ENCODE results near the gene C18orf32.
"Not testable (repeated sequence)": the region's sequence is repeated elsewhere in the genome, so short reads cannot be mapped to it uniquely, and the experiment has no call there.

Gene C18orf32

DNA sequence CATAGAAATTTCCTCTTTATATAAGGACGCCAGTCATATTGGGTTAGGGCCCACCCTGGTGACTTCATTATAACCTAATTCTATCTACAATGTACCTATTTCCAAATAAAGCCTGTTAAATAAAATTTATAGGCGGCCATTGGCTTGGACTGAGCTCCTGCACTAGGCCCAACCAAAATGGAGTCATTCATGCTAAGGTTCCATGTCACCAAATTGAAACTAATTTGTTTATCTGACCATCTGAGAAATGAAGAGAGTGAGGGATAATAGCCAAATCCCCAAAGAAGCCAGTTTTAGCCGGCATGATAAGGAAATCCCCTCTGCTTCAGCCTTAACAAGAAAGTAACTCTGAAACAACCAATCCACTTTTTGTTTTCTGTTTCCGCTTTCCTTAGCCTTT is 19.4 kb downstream of the C18orf32 start:
- no peak for DNase-seq (ENCODE audit: low spot score)

DNA sequence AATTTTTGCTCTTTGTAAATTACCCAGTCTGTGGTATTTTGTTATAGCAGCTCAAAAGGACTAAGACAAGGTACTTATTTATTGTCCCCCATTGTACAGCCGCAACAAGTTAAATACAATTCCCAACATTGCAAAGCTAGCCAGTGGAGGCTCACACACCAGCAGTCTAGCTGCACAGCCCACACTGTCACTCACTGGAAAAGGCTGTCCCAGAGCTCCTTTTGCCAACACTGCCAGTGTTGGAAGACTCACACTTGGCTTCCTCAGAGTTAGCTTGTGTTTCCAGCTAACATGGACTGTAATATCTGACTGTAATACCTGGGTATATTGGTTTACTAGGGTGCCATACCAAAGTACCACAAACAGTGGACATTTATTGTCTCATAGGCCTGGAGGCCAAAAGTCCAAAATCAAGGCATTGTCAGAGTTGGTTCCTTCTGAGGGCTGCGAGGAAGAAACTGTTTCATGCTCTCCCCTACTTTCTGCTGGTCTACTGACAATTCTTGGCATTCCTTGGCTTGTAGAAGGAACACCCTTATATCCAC is 19.9 kb downstream of the C18orf32 start:
- DNase-seq (ENCODE audit: low spot score) = no peak

DNA sequence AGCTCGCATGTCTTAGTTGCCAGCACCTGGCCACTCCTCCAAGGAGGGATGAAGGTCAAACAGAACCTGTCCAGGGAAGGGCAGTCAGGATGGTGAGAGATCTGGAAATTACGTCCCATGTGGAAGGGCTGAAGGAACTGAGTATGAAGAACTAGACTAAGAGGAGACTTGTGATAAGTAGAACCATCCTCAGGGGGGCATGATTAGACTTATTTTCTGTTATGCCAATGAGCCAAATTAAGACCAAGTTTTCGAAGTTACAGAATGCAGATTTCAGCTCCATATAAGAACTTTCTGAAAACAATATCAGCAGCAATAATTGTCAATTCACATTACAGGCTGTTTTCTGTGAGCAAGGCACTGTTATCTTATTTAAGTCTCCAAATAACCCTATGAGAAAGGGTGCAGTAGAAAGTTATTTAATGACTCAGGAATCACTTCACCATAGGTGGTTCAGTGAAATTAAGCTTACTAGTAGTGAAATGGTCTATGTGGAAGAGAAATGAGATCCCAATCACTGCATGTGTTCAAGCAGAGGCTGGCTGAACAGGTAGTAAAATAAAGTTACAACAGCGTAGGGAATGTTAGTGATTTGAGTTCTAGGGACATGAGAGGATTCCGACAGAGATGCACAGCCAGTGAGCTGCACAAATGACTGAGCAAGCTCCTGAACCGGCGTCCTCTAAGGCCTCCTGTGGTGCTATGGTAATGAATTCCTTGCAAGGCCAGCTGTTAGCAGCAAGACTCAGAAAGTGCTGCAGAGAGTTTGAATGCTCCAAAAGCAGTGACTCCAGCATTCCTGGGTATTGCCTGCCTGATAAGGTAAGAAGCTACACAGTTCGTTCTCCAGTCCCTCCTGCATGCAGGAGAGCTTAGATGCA is 22.1 kb downstream of the C18orf32 start:
- no peak for DNase-seq (ENCODE audit: low spot score)

DNA sequence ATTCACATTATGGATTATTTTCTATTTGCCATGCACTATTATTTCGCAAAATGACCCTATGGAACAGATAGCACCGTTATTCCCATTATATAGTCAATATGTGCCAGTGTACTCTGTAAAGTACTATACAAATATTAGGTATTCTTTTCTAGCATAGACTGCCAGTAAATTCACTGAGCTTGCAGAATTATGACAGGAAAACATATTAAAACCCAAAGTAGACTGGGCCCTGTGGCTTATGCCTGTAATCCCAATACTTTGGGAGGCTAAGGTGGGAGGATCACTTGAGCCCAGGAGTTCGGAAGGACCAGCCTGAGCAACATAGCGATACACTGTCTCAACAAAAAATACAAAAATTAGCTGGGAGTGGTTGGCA is 25.4 kb downstream of the C18orf32 start:
- DNase-seq (ENCODE audit: low spot score) = no peak

DNA sequence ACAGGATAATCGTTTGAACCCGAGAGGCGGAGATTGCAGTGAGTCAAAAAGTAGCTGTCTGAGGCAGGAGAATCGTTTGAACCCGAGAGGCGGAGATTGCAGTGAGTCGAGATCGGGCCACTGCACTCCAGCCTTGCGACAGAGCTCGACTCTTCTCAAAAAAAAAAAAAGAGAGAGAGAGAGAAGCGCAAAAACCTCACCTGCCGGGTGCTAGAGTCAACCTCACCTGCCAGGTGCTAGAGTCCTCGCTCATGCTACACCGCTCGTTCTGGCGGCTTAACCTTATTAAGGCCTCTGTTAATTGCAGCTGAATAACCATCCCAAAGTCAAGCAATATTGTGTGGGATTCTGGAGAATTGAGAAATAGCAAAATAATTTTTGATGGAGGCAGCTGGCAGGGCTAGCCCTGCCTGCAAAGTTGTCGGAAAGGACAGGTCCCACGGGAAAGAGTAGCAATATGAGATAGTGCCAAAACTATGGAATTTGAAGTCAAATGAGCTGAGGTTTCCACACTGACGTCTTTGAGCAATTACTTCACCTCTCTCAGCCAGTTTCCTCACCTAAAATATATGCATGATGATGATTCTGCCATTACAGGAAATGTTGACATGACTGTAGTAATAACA is 25.9 kb downstream of the C18orf32 start:
- DNase-seq (ENCODE audit: low spot score) = no peak

DNA sequence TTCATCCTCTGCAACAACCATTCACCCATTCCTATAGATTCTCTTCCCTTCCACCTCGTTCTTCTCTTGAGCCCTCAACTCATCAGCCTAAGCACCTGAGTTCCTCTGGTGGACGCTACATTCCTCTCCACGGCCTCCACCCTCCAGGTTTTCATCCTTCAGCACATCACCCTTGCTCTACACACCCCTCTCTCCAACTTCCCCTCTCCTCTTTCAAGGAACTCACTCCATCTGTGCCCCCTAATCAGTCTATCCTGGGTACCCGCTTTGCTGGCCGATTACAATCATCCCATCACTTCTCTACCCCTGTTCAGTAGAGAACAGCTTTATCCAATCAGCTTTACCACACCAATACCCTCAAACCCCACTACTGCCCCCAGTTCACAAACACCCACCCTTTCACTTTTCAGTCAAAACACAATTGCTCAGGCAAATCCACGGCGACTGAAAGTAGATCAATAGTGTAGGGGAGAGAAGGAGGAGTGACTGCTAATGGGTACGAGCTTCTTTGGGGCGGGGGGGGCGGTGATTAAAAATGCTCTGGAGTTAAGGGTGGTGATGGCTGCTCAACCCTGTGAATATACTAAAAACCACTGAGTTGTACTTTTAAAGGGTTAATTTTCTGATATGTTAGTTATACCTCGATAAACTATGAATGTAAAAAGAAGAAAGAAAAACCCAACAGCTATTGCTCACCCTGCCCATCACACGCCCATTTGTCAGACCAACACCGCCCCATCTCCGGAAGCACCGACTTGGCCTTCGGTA is 27.4 kb downstream of the C18orf32 start:
- DNase-seq (ENCODE audit: low spot score) = peak; percentile 56

DNA sequence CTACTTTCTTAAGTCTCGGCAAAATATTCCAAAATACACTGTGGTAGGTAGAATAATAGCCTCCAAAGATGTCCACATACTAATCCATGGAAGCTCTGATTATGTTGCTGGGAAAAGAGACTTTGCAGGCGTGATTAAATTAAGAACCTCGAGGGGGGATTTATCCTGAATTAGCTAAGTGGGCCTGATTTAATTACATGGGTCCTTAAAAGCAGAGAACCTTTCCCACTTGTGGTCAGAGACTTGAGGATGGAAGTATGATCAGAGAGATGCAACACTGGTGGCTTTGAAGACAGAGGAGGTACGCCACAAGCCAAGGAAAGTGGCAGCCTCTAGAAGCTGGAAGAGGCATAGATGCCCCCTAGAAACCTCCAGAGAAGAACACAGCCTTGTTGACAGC is 29.4 kb downstream of the C18orf32 start:
- DNase-seq (ENCODE audit: low spot score) = no peak

DNA sequence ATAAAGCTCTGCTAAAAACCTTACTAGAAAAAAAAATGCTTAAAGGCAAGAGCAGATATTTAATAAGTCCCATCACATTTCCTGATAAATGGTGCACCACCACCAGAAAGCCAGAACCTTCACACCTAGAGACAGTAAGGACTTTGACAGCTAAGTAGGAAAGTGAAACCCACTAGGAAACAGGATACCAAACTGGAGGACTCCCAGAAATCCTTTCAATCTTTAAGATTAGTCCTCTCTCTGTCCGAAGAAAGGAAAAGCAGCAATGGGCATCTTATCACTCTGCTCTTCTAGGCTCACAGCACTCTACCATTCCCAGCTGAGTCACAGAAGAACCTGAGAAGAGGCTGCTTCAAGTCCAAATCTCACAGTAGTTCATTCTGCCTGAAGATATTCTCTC is 30.2 kb downstream of the C18orf32 start:
- peak; percentile 34 for DNase-seq (ENCODE audit: low spot score)

DNA sequence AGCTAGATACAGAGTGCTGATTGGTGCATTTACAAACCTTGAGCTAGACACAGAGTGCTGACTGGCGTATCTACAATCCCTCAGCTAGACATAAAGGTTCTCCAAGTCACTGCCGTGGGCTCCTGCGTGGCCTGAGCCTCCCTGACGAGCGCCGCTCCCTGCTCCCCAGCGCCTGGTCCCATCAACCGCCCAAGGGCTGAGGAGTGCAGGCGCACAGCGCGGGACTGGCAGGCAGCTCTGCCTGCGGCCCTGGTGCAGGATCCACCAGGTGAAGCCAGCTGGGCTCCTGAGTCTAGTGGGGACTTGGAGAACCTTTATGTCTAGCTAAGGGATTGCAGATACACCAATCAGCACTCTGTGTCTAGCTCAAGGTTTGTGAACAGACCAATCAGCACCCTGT is 34.5 kb downstream of the C18orf32 start:
- DNase-seq (ENCODE audit: low spot score) = not testable (repeated sequence)

DNA sequence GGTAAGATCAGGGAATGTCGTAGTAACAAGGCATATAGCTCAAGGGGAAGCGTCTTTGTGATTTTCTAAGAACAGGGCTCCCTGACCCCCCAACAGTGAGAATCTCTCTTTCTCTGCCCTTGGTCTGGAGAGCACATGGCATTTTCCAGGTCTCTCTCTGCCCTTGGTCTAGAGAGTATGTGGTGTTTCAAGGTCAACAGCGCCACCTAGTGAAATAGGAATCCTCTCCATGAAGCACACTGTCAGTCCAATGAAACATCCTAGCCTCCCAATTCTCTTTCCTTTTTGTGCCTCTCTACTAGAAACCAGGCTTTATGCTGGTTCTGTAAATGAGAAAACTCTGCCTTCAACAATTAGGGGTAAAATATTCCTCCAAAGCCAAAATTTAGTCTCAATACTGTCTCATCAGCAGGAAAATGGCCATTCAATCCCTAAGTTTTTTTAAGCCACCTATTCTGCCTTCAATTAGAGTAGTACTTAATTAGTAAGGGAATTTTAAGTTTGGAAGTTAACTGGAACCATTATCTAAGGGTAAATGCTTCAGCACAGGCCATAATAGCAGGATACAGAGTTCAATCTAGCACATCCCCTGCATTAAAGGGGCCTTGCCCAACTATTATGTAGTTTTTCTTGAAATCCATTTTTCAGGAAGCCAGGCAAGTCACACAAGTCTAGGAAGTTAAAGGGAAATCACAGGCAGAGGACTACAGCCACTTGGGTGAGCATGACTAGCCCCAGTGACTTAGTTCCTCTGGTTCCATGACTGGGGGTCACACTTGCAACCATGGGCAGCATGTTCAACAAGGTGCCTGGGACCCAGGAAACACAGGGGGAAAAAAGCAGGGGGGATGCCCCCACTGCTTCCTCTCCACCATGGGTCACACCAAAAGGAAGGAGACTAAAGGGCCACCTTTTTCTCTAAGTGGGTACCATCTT is 39.0 kb downstream of the C18orf32 start:
- peak; percentile 40 for DNase-seq (ENCODE audit: low spot score)

DNA sequence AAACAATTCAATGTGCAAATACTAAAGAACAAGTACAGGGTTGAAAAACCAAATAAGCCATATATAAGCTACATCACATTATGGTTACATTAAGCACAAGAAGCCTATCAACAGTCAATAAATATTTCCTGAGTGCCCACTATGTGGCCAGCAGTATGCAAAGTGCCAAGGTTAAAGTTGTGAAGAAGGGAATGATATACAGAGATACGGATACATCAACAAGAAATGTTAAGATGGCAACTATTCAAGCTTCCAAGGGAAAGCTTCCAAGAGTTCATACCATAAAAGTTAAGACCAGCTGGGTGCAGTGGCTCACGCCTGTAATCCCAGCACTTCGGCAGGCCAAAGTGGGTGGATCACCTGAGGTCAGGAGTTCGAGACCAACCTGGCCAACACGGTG is 40.6 kb downstream of the C18orf32 start:
- no peak for DNase-seq (ENCODE audit: low spot score)

DNA sequence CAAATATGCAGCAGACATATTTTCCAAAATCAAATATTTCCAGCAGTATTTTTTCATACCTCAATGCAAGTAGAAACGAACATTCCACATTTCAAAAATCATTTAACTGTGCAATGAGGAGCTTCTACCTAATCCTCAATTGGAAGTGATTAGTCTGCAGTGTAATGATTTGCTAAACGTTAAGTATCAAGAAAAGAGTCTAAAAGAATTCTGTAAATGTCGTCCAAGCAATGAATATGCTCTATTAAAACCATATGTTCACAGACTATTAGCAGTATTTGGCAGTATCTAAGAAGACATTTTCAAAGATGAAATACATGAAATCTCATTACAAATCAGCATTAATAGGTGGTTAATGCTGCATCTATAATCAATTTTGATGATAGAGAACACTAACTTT is 42.5 kb downstream of the C18orf32 start:
- DNase-seq (ENCODE audit: low spot score) = no peak

DNA sequence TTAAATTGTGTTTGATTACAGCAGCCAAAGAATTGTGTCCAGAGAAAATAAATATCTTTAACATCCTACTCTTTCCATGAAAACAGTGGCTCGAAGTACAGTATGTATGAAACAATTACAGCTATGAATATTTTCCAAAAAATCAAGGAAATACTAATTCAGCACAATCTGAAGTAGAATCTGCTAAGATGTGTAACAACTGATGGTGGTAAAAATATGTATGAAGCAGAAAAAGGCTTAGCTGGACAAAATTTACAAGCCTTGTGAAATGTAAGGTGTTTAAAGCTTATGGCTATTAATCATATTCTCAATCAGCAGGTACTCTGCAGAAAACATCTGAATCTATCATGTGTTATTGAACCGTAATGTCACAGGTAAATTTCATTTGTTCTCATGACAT is 43.2 kb downstream of the C18orf32 start:
- no peak for DNase-seq (ENCODE audit: low spot score)

DNA sequence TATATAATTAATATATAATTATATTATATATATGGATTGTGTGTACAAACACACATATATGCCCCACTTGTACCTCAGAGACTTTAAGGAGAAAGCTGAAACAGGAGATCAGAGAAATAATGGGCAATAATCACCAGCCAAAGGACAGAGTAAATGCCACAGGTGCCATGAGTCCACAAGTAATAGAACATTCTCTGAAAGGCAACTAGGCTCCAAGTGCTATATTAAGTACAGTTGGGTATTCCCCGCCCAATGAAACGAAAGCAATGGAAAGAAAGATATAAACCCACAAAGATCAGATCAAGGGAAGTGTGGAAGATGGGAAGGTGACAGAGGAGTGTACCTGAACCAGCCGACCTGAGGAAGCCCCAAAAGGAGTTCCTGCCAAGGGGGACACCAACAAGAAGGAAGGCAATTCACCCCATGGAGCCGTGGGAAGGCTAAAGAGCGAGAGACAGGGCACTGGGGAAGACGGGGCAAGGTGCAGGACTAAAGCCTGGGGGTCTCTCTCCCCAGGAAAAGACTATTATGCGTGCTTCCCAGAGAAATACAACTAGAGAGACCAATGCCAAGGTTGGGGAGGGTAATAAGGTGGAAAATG is 45.6 kb downstream of the C18orf32 start:
- no peak for DNase-seq (ENCODE audit: low spot score)

DNA sequence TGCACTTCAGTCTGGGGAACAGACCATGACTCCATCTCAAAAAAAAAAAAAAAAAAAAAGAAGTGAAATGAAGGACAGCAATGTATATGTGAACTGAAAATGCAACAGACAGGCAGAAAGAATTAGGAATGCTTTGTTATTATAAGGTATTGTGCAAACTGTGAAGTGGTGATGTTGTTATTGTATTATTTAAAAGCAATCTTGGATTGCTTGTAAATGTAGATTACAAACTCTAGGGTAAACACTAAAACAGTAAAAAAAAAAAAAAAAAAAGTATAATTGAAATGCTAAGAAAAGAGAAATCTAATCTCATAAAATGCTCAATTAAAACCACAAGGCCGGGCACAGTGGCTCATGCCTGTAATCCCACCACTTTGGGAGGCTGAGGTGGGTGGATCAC is 51.9 kb downstream of the C18orf32 start:
- DNase-seq (ENCODE audit: low spot score) = no peak

DNA sequence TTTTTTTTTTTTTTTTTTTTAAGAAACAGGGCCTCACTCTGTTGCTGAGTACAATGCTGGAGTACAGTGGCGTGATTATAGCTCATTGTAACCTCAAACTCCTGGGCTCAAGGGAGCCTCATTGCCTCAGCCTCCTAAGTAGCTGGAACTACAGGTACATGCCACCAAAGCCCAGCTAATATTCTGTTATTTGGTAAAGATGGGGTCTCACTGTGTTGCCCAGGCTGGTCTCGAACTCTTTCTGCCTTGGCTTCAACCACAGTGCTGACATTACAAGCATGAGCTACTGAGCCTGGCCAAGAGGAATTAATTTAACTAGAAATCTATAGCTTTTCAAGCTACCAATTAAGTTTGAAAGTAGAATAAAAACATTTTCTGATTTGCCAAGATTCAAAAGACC is 54.4 kb downstream of the C18orf32 start:
- no peak for DNase-seq (ENCODE audit: low spot score)

DNA sequence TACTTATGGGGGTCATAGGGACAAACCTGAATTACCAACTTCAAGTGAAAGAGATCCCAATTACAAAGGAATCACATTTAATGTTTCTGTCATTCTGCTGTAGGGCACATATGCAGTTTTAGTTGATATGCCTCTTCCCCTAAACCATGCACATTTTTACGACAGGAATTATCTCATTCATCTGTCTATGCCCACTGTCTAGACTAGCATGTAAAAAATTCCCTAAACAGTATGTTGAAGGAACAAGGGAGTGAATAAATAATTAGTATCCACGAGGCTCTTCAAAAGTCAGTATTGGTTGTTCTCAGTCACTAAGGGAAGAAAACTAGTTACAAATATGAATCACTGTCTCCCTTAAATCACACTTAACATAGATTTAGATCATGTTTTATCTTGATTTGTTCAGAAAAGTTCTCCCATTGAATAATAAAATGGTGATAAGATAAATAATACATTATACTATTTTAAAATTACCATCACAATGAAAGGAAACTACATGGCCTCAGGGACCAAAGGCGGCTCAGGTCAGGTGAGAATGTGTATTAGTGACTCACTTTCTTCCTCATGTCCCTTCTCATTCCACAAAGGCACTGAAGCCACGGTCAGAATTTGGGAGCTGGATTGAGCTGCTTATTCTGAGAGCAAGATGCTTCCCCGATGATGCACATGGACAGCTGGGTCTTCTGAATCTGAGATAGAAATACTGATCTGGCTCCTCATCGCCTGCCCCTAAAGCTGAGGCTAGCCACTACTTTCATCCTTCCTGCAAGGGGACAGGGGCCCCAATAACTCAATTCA is 55.7 kb downstream of the C18orf32 start:
- DNase-seq (ENCODE audit: low spot score) = peak; percentile 5
